Measurements from ENCODE around the gene HS6ST3.

- TF ChIP-seq, protein P1, sequence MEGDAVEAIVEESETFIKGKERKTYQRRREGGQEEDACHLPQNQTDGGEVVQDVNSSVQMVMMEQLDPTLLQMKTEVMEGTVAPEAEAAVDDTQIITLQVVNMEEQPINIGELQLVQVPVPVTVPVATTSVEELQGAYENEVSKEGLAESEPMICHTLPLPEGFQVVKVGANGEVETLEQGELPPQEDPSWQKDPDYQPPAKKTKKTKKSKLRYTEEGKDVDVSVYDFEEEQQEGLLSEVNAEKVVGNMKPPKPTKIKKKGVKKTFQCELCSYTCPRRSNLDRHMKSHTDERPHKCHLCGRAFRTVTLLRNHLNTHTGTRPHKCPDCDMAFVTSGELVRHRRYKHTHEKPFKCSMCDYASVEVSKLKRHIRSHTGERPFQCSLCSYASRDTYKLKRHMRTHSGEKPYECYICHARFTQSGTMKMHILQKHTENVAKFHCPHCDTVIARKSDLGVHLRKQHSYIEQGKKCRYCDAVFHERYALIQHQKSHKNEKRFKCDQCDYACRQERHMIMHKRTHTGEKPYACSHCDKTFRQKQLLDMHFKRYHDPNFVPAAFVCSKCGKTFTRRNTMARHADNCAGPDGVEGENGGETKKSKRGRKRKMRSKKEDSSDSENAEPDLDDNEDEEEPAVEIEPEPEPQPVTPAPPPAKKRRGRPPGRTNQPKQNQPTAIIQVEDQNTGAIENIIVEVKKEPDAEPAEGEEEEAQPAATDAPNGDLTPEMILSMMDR (IDR thresholded peaks at IDR 0.05): no peak
- no peak for TF ChIP-seq POLR2A (IDR thresholded peaks at IDR 0.05)
These were observed 768 bp upstream of the HS6ST3 start for GRCh38 chr13:96089139-96089538.

Measured in adrenal gland (tissue), 5 donors.